GM12878 (cell line): ENCODE measurements around the gene P4HA1. TPM values are rescaled to one million over a fixed set of nuclear protein-coding genes. Genes with fewer than 3 reads are reported as not detected.

ENCODE experiments used
- ATAC-seq: fragments of 200-7000 bp; cut with Tn5 transposase; 3 replicates; pipeline ENCODE4 v1.9.1; 2020; ENCODE audit warnings: mild to moderate bottlenecking, moderate library complexity
- BruUV-seq: library from RNA; stranded (reverse); fragments of 400-500 nt; replicated peaks from 2 replicates; lab custom pipeline; 2021; lab: Mats Ljungman, UMichigan
- CTCF ChIA-PET: fragments of 300-600 bp; sonication (Branson Sonifier 250); formaldehyde crosslinking; extraction: SDS; loops from one replicate; lab custom pipeline; 2021; ENCODE audit warnings: inconsistent platforms; lab: Yijun Ruan, JAX
- POLR2A ChIA-PET: fragments of 350-600 bp; formaldehyde crosslinking; extraction: SDS; loops from one replicate; lab custom pipeline; 2021; ENCODE audit warnings: inconsistent platforms; lab: Charles Lee
- RAD21 ChIA-PET: fragments of 300-600 bp; sonication (Branson Sonifier 250); formaldehyde crosslinking; loops from one replicate; lab custom pipeline; 2023; ENCODE audit warnings: antibody characterized with exemption; ENCODE audit not compliant: unreplicated experiment; lab: Charles Lee
- SMC1A ChIA-PET: fragments of 300-600 bp; sonication (Branson Sonifier 250); formaldehyde crosslinking; loops from one replicate; lab custom pipeline; 2023; ENCODE audit not compliant: unreplicated experiment, uncharacterized antibody; lab: Charles Lee
- DNase-seq: peaks from one replicate; pipeline ENCODE4 v3.0.0-alpha.2; 2011; ENCODE audit warnings: low read depth, low spot score
- FAIRE-seq: peaks from 3 replicates; lab custom pipeline; 2011; peaks lifted over from hg19 to GRCh38; lab: Jason Lieb, UNC
- H2AFZ ChIP-seq: 2 replicates; pipeline ENCODE4 v1.6.0; 2011; ENCODE audit warnings: low read depth, low read length, control low read depth; ENCODE audit not compliant: control insufficient read depth
- H3K27ac ChIP-seq: 2 replicates; pipeline ENCODE4 v1.5.1; 2011; ENCODE audit warnings: control low read depth; ENCODE audit not compliant: control insufficient read depth, insufficient read depth
- H3K27me3 ChIP-seq, 2 experiments: replicated peaks in 1 of 2; 2 replicates each; pipeline versions ENCODE4 v1.6.0 to v1.6.1; 2011; ENCODE audit warnings: low read length in 1 of 2; ENCODE audit not compliant: control insufficient read depth in 2 of 2, insufficient read depth in 2 of 2
- H3K36me3 ChIP-seq, 2 experiments: 2 replicates each; pipeline ENCODE4 v1.5.1; 2011; ENCODE audit warnings: low read length in 1 of 2; ENCODE audit not compliant: control insufficient read depth in 2 of 2, insufficient read depth in 2 of 2
- H3K4me1 ChIP-seq: 2 replicates; pipeline ENCODE4 v1.6.1; 2011; ENCODE audit warnings: mild to moderate bottlenecking, low read length, moderate library complexity, mixed read lengths; ENCODE audit not compliant: control insufficient read depth, insufficient read depth
- H3K4me2 ChIP-seq: 2 replicates; pipeline ENCODE4 v1.6.0; 2011; ENCODE audit warnings: control low read depth; ENCODE audit not compliant: control insufficient read depth, insufficient read depth
- H3K4me3 ChIP-seq: fragments of 200-600 bp; sonication (generic); 2 replicates; pipeline ENCODE4 v1.5.1; 2016
- H3K79me2 ChIP-seq: 2 replicates; pipeline ENCODE4 v1.6.0; 2011; ENCODE audit warnings: low read length; ENCODE audit not compliant: control insufficient read depth, insufficient read depth
- H3K9ac ChIP-seq: 2 replicates; pipeline ENCODE4 v1.8.0; 2011; ENCODE audit warnings: low read length, control low read depth, mixed read lengths; ENCODE audit not compliant: control insufficient read depth, insufficient read depth
- H3K9me3 ChIP-seq: replicated peaks from 3 replicates; pipeline ENCODE4 v1.5.1; 2011; ENCODE audit warnings: mild to moderate bottlenecking, low read length; ENCODE audit not compliant: control insufficient read depth, insufficient read depth
- H4K20me1 ChIP-seq: 2 replicates; pipeline ENCODE4 v1.6.0; 2011; ENCODE audit not compliant: control insufficient read depth, insufficient read depth
- CREB1 ChIP-seq: IDR thresholded peaks from 2 replicates; pipeline ENCODE4 v1.6.1; 2012; ENCODE audit warnings: low read depth, mild to moderate bottlenecking, inconsistent platforms
- MEF2A ChIP-seq: IDR thresholded peaks from 2 replicates; pipeline ENCODE4 v1.6.1; 2011; ENCODE audit warnings: low read depth, mild to moderate bottlenecking, low read length, moderate library complexity; ENCODE audit not compliant: insufficient read depth
- POLR2AphosphoS5 ChIP-seq: IDR thresholded peaks from 2 replicates; pipeline ENCODE4 v1.6.1; 2011; ENCODE audit warnings: mild to moderate bottlenecking, low read length, inconsistent platforms
- RFX5 ChIP-seq: IDR thresholded peaks from 2 replicates; pipeline ENCODE4 v1.6.1; 2011; ENCODE audit warnings: low read depth, low read length, improper control_type of control experiment
- RUNX3 ChIP-seq: IDR thresholded peaks from 2 replicates; pipeline ENCODE4 v1.6.1; 2012; ENCODE audit warnings: low read length, inconsistent platforms
- SKIL ChIP-seq: fragments of 450-650 bp; IDR thresholded peaks from 2 replicates; pipeline ENCODE4 v1.6.1; 2017; ENCODE audit warnings: mild to moderate bottlenecking, low read depth, inconsistent platforms; ENCODE audit not compliant: poor library complexity, severe bottlenecking
- STAT1 ChIP-seq: fragments of 450-650 bp; conservative IDR thresholded peaks from 2 replicates; pipeline ENCODE4 v1.6.1; 2014; ENCODE audit warnings: antibody characterized with exemption, mild to moderate bottlenecking
- ZZZ3 ChIP-seq: IDR thresholded peaks from 2 replicates; pipeline ENCODE4 v1.6.1; 2011; ENCODE audit warnings: low read depth; ENCODE audit not compliant: control insufficient read depth, insufficient read length
- WGBS: methylation state at CpG from one replicate; pipeline ENCODE4 v1.1.6; 2016; ENCODE audit warnings: low lambda C conversion rate; ENCODE audit not compliant: insufficient replicate concordance, insufficient coverage; ENCODE audit errors: missing lambda C conversion rate; 5-methylcytosine and 5-hydroxymethylcytosine counted together
- in situ Hi-C: fragments of 300-500 bp; cut with MboI; formaldehyde crosslinking; loops from 9 replicates; pipeline ENCODE4 v1.14.3; 2018; ENCODE audit warnings: mixed read lengths
- intact Hi-C: fragments of 100-400 bp; cut with micrococcal nuclease; formaldehyde crosslinking; loops from one replicate; pipeline ENCODE4 v1.14.2; 2022; ENCODE audit not compliant: unreplicated experiment
- polyA plus RNA-seq, 11 experiments: library from polyadenylated mRNA; depleted of rRNA in 4 of 11; unstranded in 6 of 11; stranded (reverse) in 5 of 11; fragments of >200 nt; fragmentation: Nextera tagmentation in 4 of 11; fragmentation: Illumina TruSeq in 1 of 11; extraction: Ambion mirVana in 4 of 11; extraction: Trizol in 1 of 11; gene quantifications; 1 replicate in 1 of 11; 2 replicates in 10 of 11; pipeline versions ENCODE4 v1.2.1 to v1.2.3, GENCODE V29; 2011 to 2016; ENCODE audit warnings: inconsistent platforms in 2 of 11, missing spikeins in 2 of 11, low read depth in 1 of 11
- total RNA-seq, 4 experiments: library from RNA; depleted of rRNA in 3 of 4; stranded (reverse); fragments of >200 nt in 3 of 4; fragmentation: Illumina TruSeq in 1 of 4; extraction: Trizol in 1 of 4; gene quantifications; 2 replicates each; pipeline versions ENCODE4 v1.2.1 to v1.2.3, GENCODE V29; 2013 to 2021
- TF ChIP-seq, protein P1 (sequence below): fragments of 450-650 bp; formaldehyde crosslinking; IDR thresholded peaks from 2 replicates; pipeline ENCODE4 v1.4.0; 2022; ENCODE audit warnings: mild to moderate bottlenecking, moderate library complexity

P4HA1 gene
- total and polyA plus RNA-seq, 10 of the 15 experiments (the other 5 are each of a cell fraction or from before 2014, with no cell fraction given) = 15.0 to 160 (median 24.1) TPM

GRCh38 chr10:73058057-73058591, 38.5 kb downstream of the P4HA1 start:
- Histone ChIP-seq H2AFZ (no peak overlapping the region), H3K4me2 (no peak overlapping the region), H3K36me3 (peaks cover 0 to 24% of the 10 kb centered on the region in 2 experiments; a peak in 3 of 4 replicates), H3K4me1 (peaks cover 20% of the 10 kb centered on the region), H3K27ac (no peak overlapping the region), H3K4me3 (no peak overlapping the region), H3K79me2 (no peaks in the 10 kb centered on the region; the same call in none of the 2 replicates), H3K27me3 (no peaks in the 10 kb centered on the region), H3K9ac (no peak overlapping the region), H4K20me1 (no peaks in the 10 kb centered on the region), H3K9me3 (no peaks in the 10 kb centered on the region)
- RAD21 ChIA-PET = interaction anchor here (0.6 to 2.1 kb wide), 2 partner anchors 38 to 250 kb away, joined by 3 to 5 read pairs; partner anchors contain the start of gene P4HA1
- FAIRE-seq (no peak), ATAC-seq (no peak), DNase-seq (no peak)
- CTCF ChIA-PET = interaction anchor here (0.6 to 0.7 kb wide), 2 partner anchors 30 to 566 kb away, joined by 3 read pairs; no protein-coding TSS in a partner anchor
- intact Hi-C loops (no loop called here), in situ Hi-C loops (no loop called here)
- SMC1A ChIA-PET = interaction anchor here (1.0 kb wide), 1 partner anchor 8 kb away, joined by 3 read pairs; no protein-coding TSS in a partner anchor
- TF ChIP-seq ZZZ3 (no peak), POLR2AphosphoS5 (peak; percentile 30; the same call in 1 of the 2 replicates)
- no TSS peak for BruUV-seq
- 98% methylated on average over 5 of the region's 6 CpGs for WGBS
- POLR2A ChIA-PET = no interaction called here

GRCh38 chr10:73054286-73054685, 42.4 kb downstream of the P4HA1 start:
- peak; percentile 34 for DNase-seq
- no peaks in the 10 kb centered on the region for H3K9me3 ChIP-seq
- no peak for FAIRE-seq
- peaks cover 18% of the 10 kb centered on the region for H3K4me1 ChIP-seq
- TSS peak; percentile 15 for BruUV-seq
- ChIA-PET SMC1A (no interaction called here), POLR2A (no interaction called here), CTCF (no interaction called here), RAD21 (no interaction called here)
- no peaks in the 10 kb centered on the region for H4K20me1 ChIP-seq
- in situ Hi-C loops (no loop called here), intact Hi-C loops (no loop called here)
- H3K4me3 ChIP-seq = no peak overlapping the region
- no peak overlapping the region for H2AFZ ChIP-seq
- no peaks in the 10 kb centered on the region; the same call in 1 of the 2 replicates for H3K79me2 ChIP-seq
- peak overlapping the region; percentile 22; the same call in 1 of the 2 replicates for H3K27ac ChIP-seq
- WGBS = 27% methylated on average over 2 of the region's 2 CpGs
- H3K4me2 ChIP-seq = peak overlapping the region; percentile 50; the same call in 1 of the 2 replicates
- TF ChIP-seq SKIL = peak; percentile 35
- peak; percentile 45; the same call in 1 of the 2 replicates for TF ChIP-seq RUNX3
- TF ChIP-seq RFX5 = no peak
- TF ChIP-seq, protein P1, sequence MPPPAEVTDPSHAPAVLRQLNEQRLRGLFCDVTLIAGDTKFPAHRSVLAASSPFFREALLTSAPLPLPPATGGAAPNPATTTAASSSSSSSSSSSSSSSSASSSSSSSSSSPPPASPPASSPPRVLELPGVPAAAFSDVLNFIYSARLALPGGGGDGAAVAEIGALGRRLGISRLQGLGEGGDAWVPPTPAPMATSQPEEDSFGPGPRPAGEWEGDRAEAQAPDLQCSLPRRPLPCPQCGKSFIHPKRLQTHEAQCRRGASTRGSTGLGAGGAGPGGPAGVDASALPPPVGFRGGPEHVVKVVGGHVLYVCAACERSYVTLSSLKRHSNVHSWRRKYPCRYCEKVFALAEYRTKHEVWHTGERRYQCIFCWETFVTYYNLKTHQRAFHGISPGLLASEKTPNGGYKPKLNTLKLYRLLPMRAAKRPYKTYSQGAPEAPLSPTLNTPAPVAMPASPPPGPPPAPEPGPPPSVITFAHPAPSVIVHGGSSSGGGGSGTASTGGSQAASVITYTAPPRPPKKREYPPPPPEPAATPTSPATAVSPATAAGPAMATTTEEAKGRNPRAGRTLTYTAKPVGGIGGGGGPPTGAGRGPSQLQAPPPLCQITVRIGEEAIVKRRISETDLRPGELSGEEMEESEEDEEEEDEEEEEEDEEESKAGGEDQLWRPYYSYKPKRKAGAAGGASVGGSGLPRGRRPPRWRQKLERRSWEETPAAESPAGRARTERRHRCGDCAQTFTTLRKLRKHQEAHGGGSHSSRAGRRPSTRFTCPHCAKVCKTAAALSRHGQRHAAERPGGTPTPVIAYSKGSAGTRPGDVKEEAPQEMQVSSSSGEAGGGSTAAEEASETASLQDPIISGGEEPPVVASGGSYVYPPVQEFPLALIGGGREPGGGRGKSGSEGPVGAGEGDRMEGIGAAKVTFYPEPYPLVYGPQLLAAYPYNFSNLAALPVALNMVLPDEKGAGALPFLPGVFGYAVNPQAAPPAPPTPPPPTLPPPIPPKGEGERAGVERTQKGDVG (CRISPR knock-in tag) = no peak
- no peak for TF ChIP-seq CREB1
- TF ChIP-seq MEF2A = 0 out of 2 replicates have a peak, but pooled peaks have one; percentile 49
- no peak for TF ChIP-seq STAT1
- peaks cover 0 to 36% of the 10 kb centered on the region in 2 experiments for H3K36me3 ChIP-seq
- no peaks in the 10 kb centered on the region for H3K27me3 ChIP-seq
- H3K9ac ChIP-seq = no peak overlapping the region
- peak; percentile 94 for ATAC-seq
